Loucy (cell line): ENCODE data around the gene TSG101.

Source experiments
- EZH2phosphoT487 ChIP-seq: fragments of 200-600 bp; IDR thresholded peaks from 2 replicates; pipeline ENCODE4 v1.6.1; 2018; ENCODE audit warnings: antibody characterized with exemption, mild to moderate bottlenecking, moderate library complexity, borderline replicate concordance
- TF ChIP-seq, protein P1 (sequence below): fragments of 200-600 bp; sonication (generic); conservative IDR thresholded peaks from 2 replicates; pipeline ENCODE4 v1.5.1; 2014; ENCODE audit warnings: mild to moderate bottlenecking, antibody characterized with exemption, low read length

- TF ChIP-seq, protein P1, sequence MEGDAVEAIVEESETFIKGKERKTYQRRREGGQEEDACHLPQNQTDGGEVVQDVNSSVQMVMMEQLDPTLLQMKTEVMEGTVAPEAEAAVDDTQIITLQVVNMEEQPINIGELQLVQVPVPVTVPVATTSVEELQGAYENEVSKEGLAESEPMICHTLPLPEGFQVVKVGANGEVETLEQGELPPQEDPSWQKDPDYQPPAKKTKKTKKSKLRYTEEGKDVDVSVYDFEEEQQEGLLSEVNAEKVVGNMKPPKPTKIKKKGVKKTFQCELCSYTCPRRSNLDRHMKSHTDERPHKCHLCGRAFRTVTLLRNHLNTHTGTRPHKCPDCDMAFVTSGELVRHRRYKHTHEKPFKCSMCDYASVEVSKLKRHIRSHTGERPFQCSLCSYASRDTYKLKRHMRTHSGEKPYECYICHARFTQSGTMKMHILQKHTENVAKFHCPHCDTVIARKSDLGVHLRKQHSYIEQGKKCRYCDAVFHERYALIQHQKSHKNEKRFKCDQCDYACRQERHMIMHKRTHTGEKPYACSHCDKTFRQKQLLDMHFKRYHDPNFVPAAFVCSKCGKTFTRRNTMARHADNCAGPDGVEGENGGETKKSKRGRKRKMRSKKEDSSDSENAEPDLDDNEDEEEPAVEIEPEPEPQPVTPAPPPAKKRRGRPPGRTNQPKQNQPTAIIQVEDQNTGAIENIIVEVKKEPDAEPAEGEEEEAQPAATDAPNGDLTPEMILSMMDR, result no peak
- no peak for TF ChIP-seq EZH2phosphoT487
These were observed 6.6 kb upstream of the TSG101 start for GRCh38 chr11:18533365-18533764.
